HepG2 (cell line): ENCODE data around the gene SESN1.

Experiments
- CHD2 ChIP-seq: IDR thresholded peaks from 2 replicates; pipeline ENCODE4 v1.6.1; 2011; ENCODE audit warnings: low read depth, low read length, improper control_type of control experiment
- CTCF ChIP-seq: sonication (generic); formaldehyde crosslinking; IDR thresholded peaks from 2 replicates; pipeline ENCODE4 v1.5.0; 2020; ENCODE audit warnings: mild to moderate bottlenecking, missing genetic modification reagents, moderate library complexity
- ELF1 ChIP-seq: sonication (generic); formaldehyde crosslinking; IDR thresholded peaks from 2 replicates; pipeline ENCODE4 v1.4.0; 2020; ENCODE audit warnings: missing genetic modification reagents
- RAD21 ChIP-seq: fragments of 450-650 bp; formaldehyde crosslinking; IDR thresholded peaks from 2 replicates; pipeline ENCODE4 v1.5.0; 2020; ENCODE audit warnings: mild to moderate bottlenecking
- YY1 ChIP-seq: IDR thresholded peaks from 2 replicates; pipeline ENCODE4 v1.6.1; 2011; ENCODE audit warnings: low read length, low read depth, moderate library complexity, mild to moderate bottlenecking; ENCODE audit not compliant: insufficient read depth, insufficient replicate concordance
- ZBTB8A ChIP-seq: sonication (generic); formaldehyde crosslinking; IDR thresholded peaks from 2 replicates; pipeline ENCODE4 v1.4.0; 2020; ENCODE audit warnings: mild to moderate bottlenecking, low read depth, missing genetic modification reagents, borderline replicate concordance
- ZKSCAN8 ChIP-seq: IDR thresholded peaks from 2 replicates; pipeline ENCODE4 v1.6.1; 2016; ENCODE audit warnings: borderline replicate concordance, missing genetic modification reagents, missing compliant biosample characterization

- TF ChIP-seq CTCF (CRISPR knock-in tag) (no peak), YY1 (no peak), ELF1 (CRISPR knock-in tag) (no peak), CHD2 (no peak), ZKSCAN8 (CRISPR knock-in tag) (no peak), ZBTB8A (CRISPR knock-in tag) (no peak), RAD21 (CRISPR knock-in tag) (no peak)
Observed at GRCh38 chr6:108953681-108954080, 141.0 kb downstream of the SESN1 start.
